ENCODE data around the gene MANSC4. TPM values are rescaled to one million over a fixed set of nuclear protein-coding genes. Genes with fewer than 3 reads are reported as not detected.

Gene MANSC4
- not detected in 2 replicates for total RNA-seq (2014; rRNA removed; shearing (Covaris generic))

GRCh38 chr12:27779920-27780611 is at the start of gene MANSC4, which contains the start of gene KLHL42:
Gene MANSC4 (minus strand): TSS chr12:27780236. CDS start chr12:27771276, 8,960 bp downstream.
Gene KLHL42 (plus strand): TSS chr12:27780233. CDS start chr12:27780331, 98 bp downstream.
- DNase-seq (ENCODE audit: low spot score): peak; percentile 76

DNA sequence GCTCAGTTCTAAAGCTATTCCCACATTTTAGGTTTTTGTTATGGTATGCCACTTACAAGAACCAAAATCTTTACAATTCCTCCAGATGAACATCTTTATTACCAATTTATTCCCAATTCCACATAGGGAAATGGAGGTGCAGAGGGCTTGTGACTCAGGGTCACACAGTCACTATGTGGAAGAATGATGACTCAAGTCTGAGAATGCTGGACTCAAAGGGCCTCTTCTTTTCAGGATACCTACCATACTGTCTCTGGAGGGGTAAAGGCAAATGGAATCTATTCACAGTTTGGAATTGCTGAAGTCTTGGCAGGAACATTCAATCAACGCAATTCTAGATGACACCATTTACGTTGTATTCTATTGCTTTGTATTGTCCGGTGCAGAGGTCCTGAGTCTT is 48.2 kb upstream of the MANSC4 start:
- no peak for DNase-seq (ENCODE audit: low spot score)

DNA sequence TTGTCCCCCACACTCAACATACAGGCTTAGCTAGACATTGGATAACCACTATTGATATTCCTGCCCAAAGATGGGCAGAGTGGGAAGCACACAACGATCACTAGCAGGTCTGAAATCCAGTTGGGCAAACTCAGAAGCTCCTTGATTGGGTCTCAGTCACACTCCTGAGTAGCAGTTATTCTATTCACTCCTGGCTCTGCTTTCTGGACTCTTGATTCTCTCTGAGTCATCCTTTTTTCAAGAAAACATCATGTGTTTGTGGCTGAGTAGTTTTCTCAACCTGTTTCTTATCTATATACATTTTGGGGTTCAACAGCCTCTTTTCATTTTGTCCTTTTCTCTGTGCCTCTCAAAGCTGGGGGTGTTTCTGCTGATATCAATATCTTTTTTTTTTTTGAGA is 46.0 kb upstream of the MANSC4 start:
- no peak for DNase-seq (ENCODE audit: low spot score)

DNA sequence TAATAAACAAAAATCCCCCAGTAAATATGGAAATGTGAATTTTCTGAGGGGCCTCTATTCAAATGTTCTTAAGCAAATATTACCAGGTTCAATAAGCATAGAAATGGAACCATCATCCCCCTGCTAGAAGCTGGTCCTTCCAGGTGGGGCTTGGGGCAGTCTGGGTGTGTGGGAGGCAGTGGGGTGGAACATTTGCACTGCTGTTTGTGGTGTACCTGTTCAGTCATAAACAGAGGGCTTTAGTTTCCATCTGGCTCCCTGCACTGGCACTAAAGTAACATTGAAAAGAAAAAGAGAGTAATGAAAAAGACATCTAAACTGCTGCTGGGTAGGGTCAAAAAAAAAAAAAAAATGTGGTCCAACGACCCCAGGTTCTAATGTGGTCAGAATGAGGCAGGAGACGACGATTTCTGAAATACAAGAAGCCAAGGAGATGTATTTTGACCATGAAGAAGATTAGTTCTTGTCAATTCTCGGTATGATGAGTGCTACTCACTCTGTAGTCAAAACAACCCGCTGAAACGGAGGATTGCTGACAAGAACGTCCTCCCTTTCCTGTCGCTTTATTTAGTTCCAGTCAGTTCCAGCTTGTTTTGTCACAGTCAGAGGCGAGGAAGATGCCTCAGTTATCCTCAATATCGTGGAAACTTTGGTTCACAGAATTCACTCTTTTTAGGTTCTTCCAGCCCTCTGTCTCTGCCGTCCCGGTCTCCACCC is 44.2 kb upstream of the MANSC4 start:
- no peak for DNase-seq (ENCODE audit: low spot score)

- DNase-seq (ENCODE audit: low spot score): no peak
These were observed 43.0 kb upstream of the MANSC4 start for GRCh38 chr12:27823038-27823437.

- peak; percentile 21 for DNase-seq (ENCODE audit: low spot score)
These were observed 42.2 kb upstream of the MANSC4 start for GRCh38 chr12:27822076-27822712.

DNA sequence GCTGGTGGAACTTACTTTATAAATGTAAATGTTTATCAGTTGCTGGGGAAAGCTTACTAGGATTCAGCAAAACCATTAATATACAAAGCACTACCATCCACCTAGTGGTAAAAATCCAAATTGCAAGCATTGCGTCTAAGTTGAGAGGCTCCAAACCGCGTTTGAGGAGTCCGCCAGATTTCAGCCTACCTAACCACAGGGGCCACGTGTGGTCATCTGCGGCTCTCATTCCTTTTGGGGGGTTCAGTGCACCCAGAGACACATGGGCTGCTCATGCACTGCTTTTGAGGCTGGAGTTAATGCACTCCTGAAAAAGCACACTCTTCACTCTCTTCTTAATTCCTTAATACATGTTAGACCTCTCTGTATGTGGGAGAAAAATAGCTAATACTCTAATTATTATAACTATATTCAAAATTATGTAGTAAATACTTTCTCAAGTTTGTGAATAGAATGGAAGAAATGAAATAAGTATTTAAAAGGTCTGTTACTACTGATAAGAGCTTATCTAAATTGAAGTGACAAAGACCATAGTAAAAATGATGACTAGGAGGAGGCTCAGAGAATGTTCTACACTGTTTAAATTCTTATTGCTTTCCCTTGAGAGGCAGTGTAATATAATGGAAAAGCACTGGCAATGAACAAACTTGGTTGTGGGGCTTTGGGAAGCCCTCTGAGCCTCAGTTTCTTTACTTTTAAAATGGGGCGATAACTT is 41.4 kb upstream of the MANSC4 start:
- peak; percentile 98 for DNase-seq (ENCODE audit: low spot score)

DNA sequence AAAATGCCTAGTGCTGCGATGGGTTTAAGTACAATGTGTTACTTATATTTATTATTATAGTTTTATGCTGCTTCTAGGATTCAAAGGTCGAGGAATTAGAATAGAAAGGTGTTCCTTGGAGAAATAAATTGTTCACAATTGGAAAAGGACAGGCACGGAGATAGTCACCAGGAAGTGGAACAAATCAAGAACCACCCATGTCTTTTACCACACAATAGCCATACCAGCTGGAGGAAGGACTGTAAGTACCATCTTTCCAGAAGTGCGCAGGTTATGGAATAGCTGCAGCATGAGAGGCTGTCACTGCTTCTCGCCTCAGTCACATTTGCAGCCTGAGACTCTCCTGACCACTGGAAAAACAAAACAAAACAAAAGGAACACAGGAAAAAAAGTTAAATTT is 40.5 kb upstream of the MANSC4 start:
- DNase-seq (ENCODE audit: low spot score): no peak

DNA sequence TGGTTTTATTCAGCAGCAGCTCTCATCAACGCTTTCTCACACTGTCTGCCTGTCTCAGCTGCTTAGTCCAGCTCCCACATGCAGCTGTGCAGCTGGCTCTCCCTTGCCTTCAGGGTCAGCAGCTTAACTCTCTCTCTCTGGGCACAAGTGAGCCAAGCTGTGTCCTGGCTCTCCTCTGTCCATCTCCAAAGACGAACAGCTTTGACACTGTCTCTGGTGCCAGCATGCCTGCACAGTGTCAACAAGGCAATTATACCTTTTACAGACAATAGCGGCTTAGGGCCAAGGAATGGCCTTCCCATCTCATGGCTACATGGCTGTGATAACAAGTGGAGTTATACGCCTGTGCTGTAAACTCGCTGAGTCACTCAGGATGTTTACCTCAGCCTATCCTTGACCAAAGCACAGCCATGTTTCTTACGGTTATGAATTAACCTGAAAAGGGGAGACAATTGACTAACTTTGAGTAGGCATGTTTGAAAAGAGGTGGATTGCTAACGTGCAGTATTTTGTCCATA is 38.4 kb upstream of the MANSC4 start:
- no peak for DNase-seq (ENCODE audit: low spot score)

- DNase-seq (ENCODE audit: low spot score): no peak
These were observed 37.7 kb upstream of the MANSC4 start for GRCh38 chr12:27817766-27818165.

DNA sequence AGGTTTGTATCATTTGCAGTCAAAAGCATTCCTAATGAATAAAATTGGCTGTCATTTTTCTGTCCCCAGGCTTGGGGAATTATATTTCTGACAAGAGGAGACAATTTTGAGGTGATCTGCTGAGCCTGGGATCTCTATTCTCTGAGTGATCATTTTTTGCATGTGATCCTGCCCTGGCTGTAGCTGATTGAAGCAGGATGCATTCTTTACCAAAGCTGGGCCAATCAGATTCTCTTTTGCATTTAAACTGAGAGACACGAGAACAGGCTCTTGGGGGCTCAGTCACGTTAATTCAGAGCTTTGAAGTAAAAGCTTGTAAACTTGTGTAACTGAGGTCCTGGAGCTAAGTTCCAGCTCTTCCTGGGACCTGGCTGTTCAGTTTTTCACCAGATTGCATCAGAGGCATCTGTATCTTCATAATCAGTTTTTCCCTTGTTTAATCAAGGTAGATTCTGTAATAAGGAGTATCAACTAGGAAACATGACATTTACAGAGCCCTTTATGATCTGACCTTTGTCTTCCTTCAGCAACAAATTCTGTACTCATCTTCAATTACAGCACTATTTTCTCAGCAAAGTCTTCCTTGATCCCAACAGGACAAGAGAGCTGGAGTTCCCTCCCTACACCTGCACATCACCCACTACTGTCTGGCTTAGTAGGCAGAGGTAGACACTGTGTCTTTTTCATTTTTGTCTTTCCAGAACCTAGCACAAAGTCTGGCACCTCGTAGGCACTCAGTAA is 35.0 kb upstream of the MANSC4 start:
- no peak for DNase-seq (ENCODE audit: low spot score)

DNA sequence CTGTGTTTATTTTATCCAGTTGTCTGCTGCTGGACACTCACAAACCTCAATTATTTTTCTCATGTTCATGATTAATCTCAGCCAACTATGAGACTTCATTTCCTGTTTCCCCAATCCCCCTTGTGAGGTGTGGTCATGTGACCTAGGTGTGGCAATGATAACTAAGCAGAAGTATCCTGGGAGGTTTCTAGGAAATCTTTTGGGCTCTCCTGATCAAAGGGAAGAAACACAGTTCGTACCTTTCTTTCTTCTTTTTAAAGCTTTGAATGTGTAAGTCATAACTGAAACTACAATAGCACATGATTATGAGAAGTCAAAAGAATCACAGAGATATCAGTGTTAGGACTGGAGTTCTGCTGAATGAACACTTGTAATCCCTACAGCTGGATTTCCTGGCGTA is 34.4 kb upstream of the MANSC4 start:
- DNase-seq (ENCODE audit: low spot score): no peak

GRCh38 chr12:27812502-27812901 is 32.5 kb upstream of the MANSC4 start:
- DNase-seq (ENCODE audit: low spot score): no peak

- no peak for DNase-seq (ENCODE audit: low spot score)
These were observed 30.7 kb upstream of the MANSC4 start for GRCh38 chr12:27810756-27811155.

- DNase-seq (ENCODE audit: low spot score): no peak
These were observed 28.8 kb upstream of the MANSC4 start for GRCh38 chr12:27808841-27809240.

DNA sequence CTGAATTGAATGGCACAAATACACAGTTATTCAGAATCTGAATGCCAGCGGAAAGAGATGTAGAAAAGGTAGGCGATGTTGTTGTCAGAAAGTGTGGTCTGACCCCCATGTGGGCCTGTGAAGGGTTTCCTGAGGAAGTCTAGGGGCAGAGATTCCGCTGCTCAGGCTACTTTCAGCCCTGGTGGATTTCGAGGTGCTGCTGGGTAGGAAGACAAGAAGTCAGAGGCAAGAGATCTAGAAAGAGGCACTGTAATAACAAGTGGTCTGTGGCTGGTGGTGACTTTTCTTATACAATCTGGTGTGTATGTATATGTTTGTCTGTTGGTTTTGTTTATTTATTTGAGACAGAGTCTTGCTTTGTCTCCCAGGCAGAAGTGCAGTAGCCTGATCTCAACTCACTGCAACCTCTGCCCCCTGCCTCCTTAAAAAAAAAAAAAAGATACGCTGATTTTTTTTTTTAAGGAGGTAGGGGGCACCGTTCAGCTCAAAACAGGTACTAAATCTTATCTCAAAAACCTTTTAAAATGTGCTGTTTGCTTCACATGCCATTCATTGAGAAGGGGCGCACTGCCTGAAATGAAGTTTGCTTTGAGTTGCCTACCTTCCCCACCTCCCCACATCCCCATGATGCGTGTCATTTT is 27.1 kb upstream of the MANSC4 start:
- no peak for DNase-seq (ENCODE audit: low spot score)

DNA sequence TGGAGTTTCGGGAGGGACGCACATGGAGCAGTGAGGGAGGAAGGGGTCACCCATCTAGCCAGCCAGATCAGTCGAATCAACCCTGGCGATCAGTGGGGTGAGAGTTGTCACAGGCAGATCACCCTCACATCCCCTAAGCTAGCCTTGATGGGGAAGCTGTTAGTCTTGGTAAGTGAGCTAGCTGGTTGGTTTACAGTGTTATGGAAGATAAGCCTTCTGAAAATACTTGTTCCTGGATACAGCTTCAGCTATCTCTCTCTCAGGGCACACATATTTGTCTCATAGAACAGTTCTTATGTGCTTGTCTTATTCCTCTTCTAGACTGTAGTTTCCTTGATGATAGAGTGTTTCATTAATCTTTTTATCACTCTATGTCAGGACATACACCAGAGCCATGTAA is 26.2 kb upstream of the MANSC4 start:
- DNase-seq (ENCODE audit: low spot score): no peak

DNA sequence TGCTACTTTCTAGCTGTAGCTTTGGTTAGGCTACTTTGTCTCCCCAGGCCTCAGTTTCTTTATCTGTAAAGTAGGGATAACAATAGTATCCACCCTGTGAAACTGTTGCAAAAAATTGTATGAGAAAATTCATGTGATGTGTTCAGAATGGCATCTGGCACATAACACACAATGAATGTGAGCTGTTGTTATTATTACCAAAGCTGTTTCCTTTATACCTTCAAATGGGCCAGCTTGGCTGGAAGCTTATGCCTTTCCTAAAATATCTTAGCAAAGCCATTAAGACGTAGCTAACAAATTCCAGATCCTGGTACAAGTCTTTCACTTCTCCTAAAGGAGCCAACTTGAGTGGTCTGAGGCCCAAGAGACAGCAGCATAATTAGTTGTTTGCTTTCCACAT is 25.2 kb upstream of the MANSC4 start:
- DNase-seq (ENCODE audit: low spot score): no peak

- no peak for DNase-seq (ENCODE audit: low spot score)
These were observed 22.9 kb upstream of the MANSC4 start for GRCh38 chr12:27802936-27803335.

DNA sequence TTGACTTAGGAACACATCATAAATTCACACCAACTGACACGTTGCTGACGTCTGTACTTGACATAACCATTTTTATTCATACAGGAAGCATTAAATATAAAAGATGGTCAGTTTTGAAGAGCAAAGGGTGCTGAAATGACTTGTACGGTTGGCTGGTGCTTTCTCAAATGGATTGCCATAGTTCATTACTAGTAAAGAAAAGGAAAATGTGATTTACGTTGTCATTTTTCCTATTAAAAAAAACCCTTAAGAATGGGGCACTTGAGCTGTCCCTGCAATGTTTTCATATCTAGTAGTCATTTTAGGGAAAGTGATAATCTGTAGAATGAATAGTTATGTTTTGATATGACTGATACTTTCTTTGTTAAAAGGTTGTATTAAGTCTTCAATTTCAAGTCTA is 22.5 kb upstream of the MANSC4 start:
- no peak for DNase-seq (ENCODE audit: low spot score)

- DNase-seq (ENCODE audit: low spot score): no peak
These were observed 21.6 kb upstream of the MANSC4 start for GRCh38 chr12:27801630-27802029.
